Measurements from ENCODE around the gene MAPKAPK3. TPM values are rescaled to one million over a fixed set of nuclear protein-coding genes. Genes with fewer than 3 reads are reported as not detected.
"Not testable (repeated sequence)": the region's sequence is repeated elsewhere in the genome, so short reads cannot be mapped to it uniquely, and the experiment has no call there.

Gene MAPKAPK3
- polyA plus RNA-seq, 3 donors from 2014 or later, result 57.2 to 92.0 (median 91.2) TPM

DNA sequence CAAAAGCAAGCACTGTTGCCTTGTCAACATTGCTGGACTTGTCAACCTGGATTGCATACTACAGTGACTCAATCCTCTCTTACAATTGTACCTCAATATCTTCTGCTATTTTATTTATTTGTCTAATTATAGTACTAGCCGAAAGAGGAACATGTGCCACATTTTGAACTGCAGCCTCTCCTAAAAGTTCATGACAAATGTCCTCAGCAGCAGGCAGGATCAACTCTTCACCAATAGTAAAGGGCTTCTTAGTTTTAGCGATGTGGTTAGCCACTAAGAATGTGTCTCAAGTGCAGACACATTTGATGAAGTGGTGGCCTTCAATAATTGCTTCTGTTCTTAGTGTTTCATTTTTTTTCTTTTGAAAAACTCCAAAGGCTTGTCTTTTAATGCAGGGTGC is 71.0 kb downstream of the MAPKAPK3 start:
- Mint-ChIP-seq H3K4me3 (no peak overlapping the region), H3K27ac (no peak overlapping the region), H3K9me3 (no peaks in the 10 kb centered on the region), H3K27me3 (ENCODE audit: low read depth in 3 of 3) (peaks cover under 1 to 6% (median 5%) of the 10 kb centered on the region in 3 donors), H3K4me1 (no peaks in the 10 kb centered on the region), H3K36me3 (no peaks in the 10 kb centered on the region)
- no peak for DNase-seq

DNA sequence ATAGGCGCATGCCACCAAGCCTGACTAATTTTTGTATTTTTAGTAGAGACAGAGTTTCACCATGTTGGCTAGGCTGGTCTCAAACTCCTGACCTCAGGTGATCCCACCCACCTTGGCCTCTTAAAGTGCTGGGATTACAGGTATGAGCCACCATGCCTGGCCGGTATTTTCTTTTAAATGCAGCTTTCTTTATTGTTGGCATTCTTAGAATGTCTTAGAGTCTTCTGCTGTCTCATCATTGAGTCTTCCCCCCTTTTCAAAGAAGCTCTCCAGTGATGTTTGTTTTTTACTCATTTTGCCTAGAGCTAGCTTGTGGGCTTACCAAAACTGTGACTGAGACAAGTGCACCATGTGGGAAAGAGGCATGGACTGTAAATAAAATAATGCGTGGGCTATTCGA is 71.7 kb downstream of the MAPKAPK3 start:
- not testable (repeated sequence) for H3K4me3 Mint-ChIP-seq, H3K36me3 Mint-ChIP-seq, H3K9me3 Mint-ChIP-seq

GRCh38 chr3:50689558-50689957 is 72.6 kb downstream of the MAPKAPK3 start:
- no peak for DNase-seq
- Mint-ChIP-seq H3K27me3 (ENCODE audit: low read depth in 3 of 3) (peaks cover 2 to 5% (median 2%) of the 10 kb centered on the region in 3 donors), H3K4me1 (no peaks in the 10 kb centered on the region), H3K4me3 (no peak overlapping the region), H3K36me3 (no peaks in the 10 kb centered on the region), H3K27ac (no peak overlapping the region), H3K9me3 (no peaks in the 10 kb centered on the region)

More for the DNA sequence above, 71.7 kb downstream of the MAPKAPK3 start:
- not testable (repeated sequence) for H3K27me3 Mint-ChIP-seq (ENCODE audit: low read depth in 3 of 3); H3K27ac Mint-ChIP-seq; DNase-seq; H3K4me1 Mint-ChIP-seq

DNA sequence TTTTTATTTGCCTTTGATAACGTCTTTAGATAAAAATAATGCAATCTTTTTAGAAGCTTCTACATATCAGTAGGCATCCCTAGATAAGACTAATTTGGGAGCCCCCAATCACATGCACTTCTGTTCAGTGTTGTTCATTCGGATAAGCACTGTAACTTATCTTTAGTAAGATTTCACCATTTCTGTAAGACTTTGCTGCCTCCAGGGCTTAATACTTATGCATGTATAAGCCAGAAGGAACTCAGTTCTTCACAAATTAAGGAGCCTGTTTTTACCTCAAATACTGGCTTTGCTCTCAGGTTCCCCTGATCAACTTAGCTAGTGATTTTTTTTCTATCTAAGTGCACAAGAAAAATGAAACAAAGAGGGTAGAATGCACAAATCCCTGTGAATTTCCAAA is 78.1 kb downstream of the MAPKAPK3 start:
- Mint-ChIP-seq H3K9me3 (no peaks in the 10 kb centered on the region), H3K4me3 (no peak overlapping the region), H3K27ac (no peak overlapping the region), H3K27me3 (ENCODE audit: low read depth in 3 of 3) (peaks cover 0 to 2% (median 2%) of the 10 kb centered on the region in 3 donors), H3K36me3 (no peaks in the 10 kb centered on the region), H3K4me1 (no peaks in the 10 kb centered on the region)
- no peak for DNase-seq

DNA sequence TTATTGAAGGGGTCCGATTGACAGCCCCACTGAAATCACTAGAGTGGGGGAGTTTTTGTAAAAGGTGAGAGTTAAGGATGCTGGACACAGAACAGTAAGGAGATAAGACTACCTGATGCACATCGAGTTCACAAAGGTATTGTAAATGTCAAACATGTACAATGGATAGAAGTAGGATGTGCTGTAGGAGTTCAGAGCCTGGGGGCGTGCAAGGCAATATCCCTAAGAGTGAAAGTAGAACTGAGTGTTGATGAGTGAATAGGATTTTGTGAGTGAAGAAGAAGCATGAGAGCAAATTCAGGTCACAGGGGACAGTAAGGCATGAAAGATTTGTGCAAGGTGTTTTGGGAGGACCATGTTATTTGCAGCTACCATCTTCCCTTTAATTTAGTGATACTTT is 79.3 kb downstream of the MAPKAPK3 start:
- H3K9me3 Mint-ChIP-seq, result no peaks in the 10 kb centered on the region
- no peak for DNase-seq
- peaks cover 0 to 4% (median 2%) of the 10 kb centered on the region in 3 donors for H3K27me3 Mint-ChIP-seq (ENCODE audit: low read depth in 3 of 3)
- H3K4me3 Mint-ChIP-seq, result no peak overlapping the region
- H3K36me3 Mint-ChIP-seq, result no peaks in the 10 kb centered on the region
- H3K4me1 Mint-ChIP-seq, result no peaks in the 10 kb centered on the region
- no peak overlapping the region for H3K27ac Mint-ChIP-seq

- Mint-ChIP-seq H3K27ac (no peak overlapping the region), H3K9me3 (no peaks in the 10 kb centered on the region), H3K27me3 (ENCODE audit: low read depth in 3 of 3) (peaks cover 3 to 10% (median 3%) of the 10 kb centered on the region in 3 donors), H3K4me1 (no peaks in the 10 kb centered on the region), H3K36me3 (no peaks in the 10 kb centered on the region), H3K4me3 (no peak overlapping the region)
- DNase-seq, result no peak
Measured at GRCh38 chr3:50698269-50698668, 81.3 kb downstream of the MAPKAPK3 start.

Other genes with a start within 250 kb of the MAPKAPK3 start
- 1 to 10 TPM; 1.5 to 6.0 (median 2.3) TPM for gene CACNA2D2, start 113.5 kb upstream of the MAPKAPK3 start, polyA plus RNA-seq
- gene C3orf18, start 49.4 kb upstream of the MAPKAPK3 start, polyA plus RNA-seq, result 10 to 100 TPM in 2 of 3 donors, 1 to 10 TPM in 1; 8.8 to 28.8 (median 11.5) TPM
- 10 to 100 TPM; 18.3 to 54.9 (median 29.7) TPM for gene HEMK1, start 47.6 kb upstream of the MAPKAPK3 start, polyA plus RNA-seq
- 10 to 100 TPM in 1 of 3 donors, 1 to 10 TPM in 2; 4.5 to 23.2 (median 7.3) TPM for gene CISH, start 5.4 kb upstream of the MAPKAPK3 start, polyA plus RNA-seq
- under 1 TPM in 2 of 3 donors, not detected in 1; 0.06 to 0.08 TPM for gene DOCK3, start 57.8 kb downstream of the MAPKAPK3 start, polyA plus RNA-seq

Data from immature natural killer cell (primary cell).